GM12878 (cell line): ENCODE results near the gene DIRAS3.

Source experiments
- CBFB ChIP-seq: IDR thresholded peaks from 2 replicates; pipeline ENCODE4 v1.6.1; 2016; ENCODE audit warnings: antibody characterized with exemption, low read depth
- EZH2 ChIP-seq: IDR thresholded peaks from 2 replicates; pipeline ENCODE4 v1.6.1; 2012; ENCODE audit warnings: low read depth, mild to moderate bottlenecking, control low read depth, inconsistent platforms, low read length, borderline replicate concordance; ENCODE audit not compliant: control insufficient read depth
- TF ChIP-seq, protein P1 (sequence below): fragments of 450-650 bp; IDR thresholded peaks from 2 replicates; pipeline ENCODE4 v1.6.1; 2017; ENCODE audit warnings: mild to moderate bottlenecking

DNA sequence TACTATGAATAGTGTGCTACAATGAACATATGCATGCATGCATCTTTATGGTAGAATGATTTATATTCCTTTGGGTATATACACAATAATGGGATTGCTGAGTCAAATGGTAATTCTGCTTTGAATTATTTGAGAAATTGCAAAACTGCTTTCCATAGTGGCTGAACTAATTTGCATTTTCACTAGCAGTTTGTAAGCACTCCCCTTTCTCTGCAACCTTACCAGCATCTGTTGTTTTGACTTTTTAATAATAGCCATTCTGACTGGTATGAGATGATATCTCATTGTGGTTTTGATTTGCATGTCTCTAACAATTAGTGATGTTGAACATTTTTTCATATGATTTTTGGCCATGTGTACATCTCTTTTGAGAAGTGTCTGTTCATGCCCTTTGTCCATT lies 24.0 kb upstream of the DIRAS3 start:
- TF ChIP-seq CBFB (no peak), EZH2 (no peak)
- TF ChIP-seq, protein P1, sequence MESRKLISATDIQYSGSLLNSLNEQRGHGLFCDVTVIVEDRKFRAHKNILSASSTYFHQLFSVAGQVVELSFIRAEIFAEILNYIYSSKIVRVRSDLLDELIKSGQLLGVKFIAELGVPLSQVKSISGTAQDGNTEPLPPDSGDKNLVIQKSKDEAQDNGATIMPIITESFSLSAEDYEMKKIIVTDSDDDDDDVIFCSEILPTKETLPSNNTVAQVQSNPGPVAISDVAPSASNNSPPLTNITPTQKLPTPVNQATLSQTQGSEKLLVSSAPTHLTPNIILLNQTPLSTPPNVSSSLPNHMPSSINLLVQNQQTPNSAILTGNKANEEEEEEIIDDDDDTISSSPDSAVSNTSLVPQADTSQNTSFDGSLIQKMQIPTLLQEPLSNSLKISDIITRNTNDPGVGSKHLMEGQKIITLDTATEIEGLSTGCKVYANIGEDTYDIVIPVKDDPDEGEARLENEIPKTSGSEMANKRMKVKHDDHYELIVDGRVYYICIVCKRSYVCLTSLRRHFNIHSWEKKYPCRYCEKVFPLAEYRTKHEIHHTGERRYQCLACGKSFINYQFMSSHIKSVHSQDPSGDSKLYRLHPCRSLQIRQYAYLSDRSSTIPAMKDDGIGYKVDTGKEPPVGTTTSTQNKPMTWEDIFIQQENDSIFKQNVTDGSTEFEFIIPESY, result no peak
